Natural killer cell treated with Interleukin-12 subunit alpha and Interleukin-12 subunit beta and Interleukin-15 and Interleukin-18, amount 100 ng/mL, for 72 hours (primary cell): ENCODE results near the gene MED29. TPM values are rescaled to one million over a fixed set of nuclear protein-coding genes. Genes with fewer than 3 reads are reported as not detected.

Experiments used
- ATAC-seq, 2 donors: fragments of 150-1000 bp; cut with Tn5 transposase in 1 of 2; sonication (Bioruptor Pico), chemical (Tn5 transposase) in 1 of 2; 2 replicates each; pipeline ENCODE4 v1.10.0; 2021
- DNase-seq: peaks from one replicate; pipeline ENCODE4 v3.0.0; 2022; ENCODE audit warnings: low spot score
- H3K27ac Mint-ChIP-seq, 2 donors: 1 replicate in 1 of 2; 2 replicates in 1 of 2; pipeline ENCODE4 v1.8.0; 2022; ENCODE audit warnings: mixed read lengths in 2 of 2, mild to moderate bottlenecking in 1 of 2, moderate library complexity in 1 of 2
- H3K27me3 Mint-ChIP-seq, 2 donors: 1 replicate in 1 of 2; 2 replicates in 1 of 2; pipeline ENCODE4 v1.8.0; 2022; ENCODE audit warnings: mixed read lengths in 2 of 2
- H3K36me3 Mint-ChIP-seq: one replicate; pipeline ENCODE4 v1.8.0; 2022; ENCODE audit warnings: mixed read lengths
- H3K4me1 Mint-ChIP-seq, 2 donors: 1 replicate in 1 of 2; 2 replicates in 1 of 2; pipeline ENCODE4 v1.8.0; 2022; ENCODE audit warnings: low read depth in 2 of 2, mixed read lengths in 2 of 2, mild to moderate bottlenecking in 1 of 2
- H3K4me3 Mint-ChIP-seq: one replicate; pipeline ENCODE4 v1.8.0; 2022; ENCODE audit warnings: mixed read lengths
- H3K9me3 Mint-ChIP-seq: 2 replicates; pipeline ENCODE4 v1.8.0; 2022; ENCODE audit warnings: mixed read lengths
- total RNA-seq, 2 donors: library from RNA; stranded (reverse); gene quantifications; one replicate each; pipeline ENCODE4 v1.2.3, GENCODE V29; 2022

Gene MED29
- total RNA-seq, 2 donors from 2014 or later = 22.2 to 35.2 TPM

- DNase-seq (no peak), ATAC-seq (no peak)
- H3K27ac Mint-ChIP-seq = peak overlapping the region; percentile 95 to 96
- no peaks in the 10 kb centered on the region for H3K9me3 Mint-ChIP-seq
- H3K4me1 Mint-ChIP-seq = peaks cover 53 to 66% of the 10 kb centered on the region in 2 donors
- peaks cover 15% of the 10 kb centered on the region for H3K36me3 Mint-ChIP-seq
- no peaks in the 10 kb centered on the region for H3K27me3 Mint-ChIP-seq
- H3K4me3 Mint-ChIP-seq = peak overlapping the region; percentile 93
These were observed 57.1 kb downstream of the MED29 start for GRCh38 chr19:39448271-39448670.

- peaks cover 54 to 67% of the 10 kb centered on the region in 2 donors for H3K4me1 Mint-ChIP-seq
- ATAC-seq = no peak
- no peak for DNase-seq
These were observed 58.1 kb downstream of the MED29 start for GRCh38 chr19:39449116-39449797.

More at GRCh38 chr19:39449116-39449797, 58.1 kb downstream of the MED29 start:
- peak overlapping the region; percentile 93 for H3K4me3 Mint-ChIP-seq
- peaks cover 17% of the 10 kb centered on the region for H3K36me3 Mint-ChIP-seq
- H3K9me3 Mint-ChIP-seq = no peaks in the 10 kb centered on the region
- H3K27ac Mint-ChIP-seq = peak overlapping the region; percentile 95 to 96
- H3K27me3 Mint-ChIP-seq = no peaks in the 10 kb centered on the region

Other genes starting within 250 kb of the MED29 start
- not detected for gene NCCRP1, start 194.4 kb upstream of the MED29 start, total RNA-seq
- gene SYCN, start 187.1 kb upstream of the MED29 start, total RNA-seq = not detected
- not detected for gene IFNL3, start 146.4 kb upstream of the MED29 start, total RNA-seq
- gene IFNL4, start 142.5 kb upstream of the MED29 start, total RNA-seq = not detected
- gene IFNL2, start 123.0 kb upstream of the MED29 start, total RNA-seq = not detected
- gene IFNL1, start 95.0 kb upstream of the MED29 start, total RNA-seq = under 1 TPM in 1 of 2 donors, not detected in 1; 0.36 TPM
- 1 to 10 TPM; 2.3 to 4.9 TPM for gene LRFN1, start 70.5 kb upstream of the MED29 start, total RNA-seq
- 100 to 1,000 TPM; 185 to 242 TPM for gene GMFG, start 55.3 kb upstream of the MED29 start, total RNA-seq
- gene SAMD4B, start 49.0 kb upstream of the MED29 start, total RNA-seq = 10 to 100 TPM; 81.4 to 95.5 TPM
- gene PAF1, start 272 bp upstream of the MED29 start, total RNA-seq = 10 to 100 TPM; 38.1 to 39.2 TPM
- gene ZFP36, start 15.5 kb downstream of the MED29 start, total RNA-seq = 10 to 100 TPM; 11.2 to 27.8 TPM
- gene PLEKHG2, start 21.3 kb downstream of the MED29 start, total RNA-seq = 10 to 100 TPM; 30.8 to 68.1 TPM
- gene RPS16, start 44.6 kb downstream of the MED29 start, total RNA-seq = 1,000 to 10,000 TPM; 1,544 to 1,854 TPM
- 100 to 1,000 TPM; 164 to 192 TPM for gene SUPT5H, start 54.2 kb downstream of the MED29 start, total RNA-seq
- gene TIMM50, start 89.5 kb downstream of the MED29 start, total RNA-seq = 100 to 1,000 TPM in 1 of 2 donors, 10 to 100 TPM in 1; 74.0 to 133 TPM
- gene DLL3, start 107.6 kb downstream of the MED29 start, total RNA-seq = under 1 TPM; 0.21 to 0.92 TPM
- gene SELENOV, start 123.8 kb downstream of the MED29 start, total RNA-seq = not detected
- 1 to 10 TPM; 1.9 to 5.4 TPM for gene EID2B, start 141.5 kb downstream of the MED29 start, total RNA-seq
- gene EID2, start 148.8 kb downstream of the MED29 start, total RNA-seq = 10 to 100 TPM; 10.4 to 11.4 TPM
- gene LGALS13, start 211.1 kb downstream of the MED29 start, total RNA-seq = not detected